ENCODE results near the gene SUPT3H. TPM values are rescaled to one million over a fixed set of nuclear protein-coding genes. Genes with fewer than 3 reads are reported as not detected.
"Not testable (repeated sequence)": the region's sequence is repeated elsewhere in the genome, so short reads cannot be mapped to it uniquely, and the experiment has no call there.

The SUPT3H gene
- total and polyA plus RNA-seq, 2 donors (not counting 1 experiment from before 2014, with no cell fraction given) = 5.5 to 12.4 TPM

DNA sequence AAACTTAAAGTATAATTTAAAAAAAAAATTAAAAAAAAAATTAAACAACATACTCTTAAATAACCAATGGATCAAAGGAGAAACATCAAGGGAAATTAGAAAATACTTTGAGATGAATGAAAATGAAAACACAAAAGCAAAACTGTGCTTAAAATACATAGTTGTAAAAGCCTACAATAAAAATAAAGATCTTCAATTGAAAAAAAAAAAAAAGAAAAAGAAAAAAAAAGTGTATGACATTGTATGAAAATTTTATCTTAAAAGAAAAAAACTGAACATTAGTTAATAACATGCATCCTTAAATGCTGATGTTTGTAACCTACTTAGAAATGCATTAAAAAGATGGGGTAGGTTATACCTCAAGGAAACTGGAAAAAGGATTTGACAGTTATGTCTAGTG, 501.1 kb downstream of the SUPT3H start:
- H3K27me3 Mint-ChIP-seq; H4K20me1 ChIP-seq (ENCODE audit: control insufficient read depth, insufficient read depth, low read length, poor library complexity, severe bottlenecking); CTCF ChIA-PET; ATAC-seq (ENCODE audit: low read depth); H3K4me1 Mint-ChIP-seq; intact Hi-C loops (cut with micrococcal nuclease); H3K36me3 ChIP-seq (replicated peaks in 1 of 2; ENCODE audit: control extremely low read depth in 1 of 2, control insufficient read depth in 1 of 2, extremely low read depth in 1 of 2, insufficient read depth in 2 of 2, low read length in 1 of 2); H3K4me1 ChIP-seq (ENCODE audit: control insufficient read depth in 2 of 2, insufficient read depth in 2 of 2, low read length in 2 of 2); POLR2A ChIA-PET; H3K9me3 Mint-ChIP-seq (ENCODE audit: insufficient read depth); H3K79me2 ChIP-seq (ENCODE audit: control insufficient read depth, insufficient read depth, low read length); DNase-seq; H3K4me3 ChIP-seq (ENCODE audit: control extremely low read depth in 1 of 5, extremely low read depth in 1 of 5, insufficient read depth in 1 of 5, low read depth in 2 of 5, low read length in 4 of 5); H3K4me3 Mint-ChIP-seq; H3K27ac Mint-ChIP-seq; H3K4me2 ChIP-seq (replicated peaks; ENCODE audit: low read depth, low read length, poor library complexity, severe bottlenecking); H3K27ac ChIP-seq (ENCODE audit: low read length in 2 of 2); H3K27me3 ChIP-seq (replicated peaks in 1 of 4; ENCODE audit: control extremely low read depth in 1 of 4, control insufficient read depth in 3 of 4, insufficient read depth in 4 of 4, low read length in 3 of 4); H2AFZ ChIP-seq (ENCODE audit: insufficient read depth, low read depth, low read length, poor library complexity, severe bottlenecking); H3K9me3 ChIP-seq (ENCODE audit: control extremely low read depth in 1 of 3, control insufficient read depth in 2 of 3, insufficient read depth in 1 of 3, low read length in 2 of 3); H3K9ac ChIP-seq (ENCODE audit: low read length): not testable (repeated sequence)

DNA sequence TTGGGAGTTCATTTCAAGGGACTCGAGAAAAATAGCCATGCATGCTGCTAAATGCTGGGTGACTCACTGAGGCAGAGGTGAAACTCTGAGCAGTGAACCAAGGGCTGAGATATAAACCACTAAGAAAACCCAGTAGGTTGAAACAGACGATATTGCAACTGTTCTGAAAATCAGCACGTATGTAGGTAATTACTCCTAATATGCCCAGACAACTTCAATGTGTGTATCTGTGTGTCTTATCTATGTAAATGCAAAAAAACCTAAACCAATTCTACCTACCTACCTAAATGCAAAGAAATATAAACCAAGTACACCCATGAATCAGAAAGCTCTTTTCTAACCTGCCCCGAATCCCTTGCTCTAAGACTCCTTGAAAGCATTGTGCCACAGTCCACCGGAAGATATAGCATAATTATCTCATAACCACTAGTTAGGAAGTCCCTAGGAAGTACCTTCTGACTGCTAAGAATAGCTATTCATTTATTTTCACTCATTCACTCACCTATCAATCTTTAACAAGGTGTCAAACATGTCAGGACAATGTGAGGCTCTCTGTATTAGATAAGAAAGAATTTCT, 508.3 kb downstream of the SUPT3H start:
- no peak overlapping the region for H3K27ac Mint-ChIP-seq
- intact Hi-C loops (cut with micrococcal nuclease) = no loop called here
- Histone ChIP-seq H4K20me1 (ENCODE audit: control insufficient read depth, insufficient read depth, low read length, poor library complexity, severe bottlenecking) (no peaks in the 10 kb centered on the region), H3K4me2 (replicated peaks; ENCODE audit: low read depth, low read length, poor library complexity, severe bottlenecking) (no peak overlapping the region), H3K27me3 (replicated peaks in 1 of 4; ENCODE audit: control extremely low read depth in 1 of 4, control insufficient read depth in 3 of 4, insufficient read depth in 4 of 4, low read length in 3 of 4) (no peaks in the 10 kb centered on the region), H3K4me3 (ENCODE audit: control extremely low read depth in 1 of 5, extremely low read depth in 1 of 5, insufficient read depth in 1 of 5, low read depth in 2 of 5, low read length in 4 of 5) (no peak overlapping the region), H3K79me2 (ENCODE audit: control insufficient read depth, insufficient read depth, low read length) (no peaks in the 10 kb centered on the region), H3K4me1 (ENCODE audit: control insufficient read depth in 2 of 2, insufficient read depth in 2 of 2, low read length in 2 of 2) (peaks cover 4 to 12% of the 10 kb centered on the region in 2 donors), H3K36me3 (replicated peaks in 1 of 2; ENCODE audit: control extremely low read depth in 1 of 2, control insufficient read depth in 1 of 2, extremely low read depth in 1 of 2, insufficient read depth in 2 of 2, low read length in 1 of 2) (no peaks in the 10 kb centered on the region), H3K27ac (ENCODE audit: low read length in 2 of 2) (no peak overlapping the region), H2AFZ (ENCODE audit: insufficient read depth, low read depth, low read length, poor library complexity, severe bottlenecking) (no peak overlapping the region), H3K9ac (ENCODE audit: low read length) (no peak overlapping the region), H3K9me3 (ENCODE audit: control extremely low read depth in 1 of 3, control insufficient read depth in 2 of 3, insufficient read depth in 1 of 3, low read length in 2 of 3) (peaks cover 0 to 6% (median 6%) of the 10 kb centered on the region in 3 donors)
- no peaks in the 10 kb centered on the region for H3K27me3 Mint-ChIP-seq
- DNase-seq (no peak), ATAC-seq (ENCODE audit: low read depth) (no peak)
- H3K9me3 Mint-ChIP-seq (ENCODE audit: insufficient read depth) = no peaks in the 10 kb centered on the region
- WGBS (ENCODE audit: insufficient coverage) = 69% methylated on average over 2 of the region's 5 CpGs
- TF ChIP-seq EZH2 (IDR thresholded peaks at IDR 0.05; ENCODE audit: borderline replicate concordance, insufficient read depth, low read depth, low read length, poor library complexity, severe bottlenecking) = no peak
- TF ChIP-seq, protein P1, sequence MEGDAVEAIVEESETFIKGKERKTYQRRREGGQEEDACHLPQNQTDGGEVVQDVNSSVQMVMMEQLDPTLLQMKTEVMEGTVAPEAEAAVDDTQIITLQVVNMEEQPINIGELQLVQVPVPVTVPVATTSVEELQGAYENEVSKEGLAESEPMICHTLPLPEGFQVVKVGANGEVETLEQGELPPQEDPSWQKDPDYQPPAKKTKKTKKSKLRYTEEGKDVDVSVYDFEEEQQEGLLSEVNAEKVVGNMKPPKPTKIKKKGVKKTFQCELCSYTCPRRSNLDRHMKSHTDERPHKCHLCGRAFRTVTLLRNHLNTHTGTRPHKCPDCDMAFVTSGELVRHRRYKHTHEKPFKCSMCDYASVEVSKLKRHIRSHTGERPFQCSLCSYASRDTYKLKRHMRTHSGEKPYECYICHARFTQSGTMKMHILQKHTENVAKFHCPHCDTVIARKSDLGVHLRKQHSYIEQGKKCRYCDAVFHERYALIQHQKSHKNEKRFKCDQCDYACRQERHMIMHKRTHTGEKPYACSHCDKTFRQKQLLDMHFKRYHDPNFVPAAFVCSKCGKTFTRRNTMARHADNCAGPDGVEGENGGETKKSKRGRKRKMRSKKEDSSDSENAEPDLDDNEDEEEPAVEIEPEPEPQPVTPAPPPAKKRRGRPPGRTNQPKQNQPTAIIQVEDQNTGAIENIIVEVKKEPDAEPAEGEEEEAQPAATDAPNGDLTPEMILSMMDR (IDR thresholded peaks at IDR 0.05) = no peak
- CTCF ChIA-PET = no interaction called here
- no peak overlapping the region for H3K4me3 Mint-ChIP-seq
- H3K4me1 Mint-ChIP-seq = peaks cover 14% of the 10 kb centered on the region
- POLR2A ChIA-PET = no interaction called here

Measured in B cell (primary cell).